GM18868 (cell line): ENCODE measurements around the gene TGFBR3.

Experiments
- ATAC-seq: cut with Tn5 transposase; IDR thresholded peaks from one replicate; pipeline ENCODE4 v1.9.1; 2021; ENCODE audit warnings: mild to moderate bottlenecking, moderate library complexity; ENCODE audit not compliant: unreplicated experiment

Gene TGFBR3

GRCh38 chr1:91718368-91718767 is 167.6 kb downstream of the TGFBR3 start:
- ATAC-seq, result no peak

DNA sequence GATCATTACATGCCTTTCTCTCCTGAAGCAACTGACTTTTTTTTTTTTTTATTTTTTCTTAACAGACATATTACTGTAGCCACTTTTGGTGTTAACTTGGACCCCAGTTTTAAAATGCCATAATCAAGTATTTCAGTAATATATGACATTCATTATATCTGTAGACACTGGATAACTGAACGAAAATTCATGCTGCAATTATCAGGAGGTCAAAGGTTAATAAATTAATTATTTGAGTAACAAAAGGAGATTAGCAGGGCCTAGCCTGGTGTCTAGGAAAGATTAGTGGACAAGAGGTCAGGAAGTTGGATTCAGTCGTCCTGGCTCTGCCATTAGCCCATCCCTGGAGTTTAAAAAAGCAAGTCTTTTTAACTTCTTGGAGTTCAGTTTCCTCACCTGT is 168.1 kb downstream of the TGFBR3 start:
- ATAC-seq, result no peak

DNA sequence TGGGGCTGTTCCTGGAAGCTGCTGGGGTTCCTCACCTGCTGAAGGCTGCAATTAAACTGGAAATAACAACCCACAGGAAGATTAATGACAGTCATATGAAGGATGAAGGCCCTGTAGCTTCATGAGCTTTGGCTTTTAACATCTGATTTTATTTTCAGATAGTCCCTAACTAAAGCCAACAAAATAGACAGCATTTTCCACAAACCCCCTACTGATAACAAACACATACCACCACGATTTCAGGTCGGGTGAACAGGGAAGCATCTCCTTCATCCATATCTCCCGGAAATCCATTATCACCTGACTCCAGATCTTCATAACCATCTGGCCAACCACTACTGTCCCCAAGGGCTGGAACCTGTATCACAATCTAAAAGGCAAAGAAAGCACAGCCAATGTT is 169.6 kb downstream of the TGFBR3 start:
- no peak for ATAC-seq

GRCh38 chr1:91715416-91716000 is 170.4 kb downstream of the TGFBR3 start:
- no peak for ATAC-seq

GRCh38 chr1:91714867-91715381 is 171.0 kb downstream of the TGFBR3 start:
- ATAC-seq, result no peak

DNA sequence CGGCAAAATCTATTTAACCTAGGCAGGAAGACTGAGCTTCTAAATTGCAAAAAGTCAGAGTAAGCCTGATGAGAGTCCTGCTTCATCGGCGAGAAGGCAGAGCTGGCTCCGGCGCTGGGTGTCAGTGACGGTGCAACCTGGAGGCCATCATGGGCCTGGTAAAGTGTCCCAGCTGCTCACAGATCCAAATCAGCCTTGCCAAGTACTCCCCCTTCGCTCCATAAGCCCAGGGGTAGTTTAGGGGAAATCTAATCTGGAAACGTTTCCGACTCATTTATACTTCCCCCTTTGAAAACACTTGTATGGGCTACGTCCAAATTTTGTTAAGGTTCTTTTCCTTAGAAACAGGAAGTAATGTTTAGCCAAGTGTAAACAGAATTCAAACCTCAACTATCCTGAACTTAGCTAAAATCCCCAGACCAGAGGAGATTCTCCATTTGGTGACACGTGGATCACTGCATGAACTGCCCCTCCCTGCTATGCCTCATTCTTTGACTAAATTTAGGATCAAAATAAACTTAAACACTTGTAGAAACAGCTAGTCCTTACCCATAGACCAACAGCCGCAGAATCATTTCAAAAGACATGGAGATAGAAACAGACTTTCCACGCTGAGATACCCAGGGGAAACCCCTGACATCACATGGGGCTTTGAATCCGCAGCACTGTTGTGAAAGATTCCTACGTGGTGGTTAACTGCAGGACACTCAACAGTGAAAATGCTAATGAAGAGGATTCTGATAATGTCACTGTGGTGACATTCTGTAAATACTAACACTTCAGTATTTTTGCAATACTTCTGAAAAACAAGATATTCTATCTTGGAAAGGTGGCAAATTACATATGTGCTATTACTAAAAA is 172.7 kb downstream of the TGFBR3 start:
- ATAC-seq, result peak; percentile 80

GRCh38 chr1:91712393-91712792 is 173.6 kb downstream of the TGFBR3 start:
- ATAC-seq, result no peak

- ATAC-seq, result no peak
Observed at GRCh38 chr1:91711504-91712247, 174.3 kb downstream of the TGFBR3 start.

GRCh38 chr1:91710261-91710660 is 175.7 kb downstream of the TGFBR3 start:
- ATAC-seq, result no peak

DNA sequence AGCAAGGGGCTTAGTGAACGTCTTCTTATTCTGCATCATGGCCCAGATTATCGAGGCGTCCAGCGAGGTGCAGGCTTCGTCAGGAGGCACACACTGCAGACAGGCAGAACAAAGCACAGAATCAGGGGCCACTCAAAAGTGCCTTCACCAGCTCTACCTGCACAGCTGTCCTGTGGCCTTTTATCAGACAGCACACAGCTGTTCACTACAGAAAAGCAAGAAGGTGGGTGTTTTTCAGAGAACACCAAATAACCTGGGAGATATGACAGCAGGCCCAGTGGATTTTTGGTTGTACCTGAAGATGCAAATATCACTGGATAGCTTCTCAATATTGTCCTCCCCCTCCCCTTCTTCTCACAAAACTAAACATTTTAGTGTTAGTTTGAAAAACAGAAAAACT is 177.3 kb downstream of the TGFBR3 start:
- ATAC-seq, result no peak

GRCh38 chr1:91707890-91708218 is 178.1 kb downstream of the TGFBR3 start:
- ATAC-seq, result no peak

DNA sequence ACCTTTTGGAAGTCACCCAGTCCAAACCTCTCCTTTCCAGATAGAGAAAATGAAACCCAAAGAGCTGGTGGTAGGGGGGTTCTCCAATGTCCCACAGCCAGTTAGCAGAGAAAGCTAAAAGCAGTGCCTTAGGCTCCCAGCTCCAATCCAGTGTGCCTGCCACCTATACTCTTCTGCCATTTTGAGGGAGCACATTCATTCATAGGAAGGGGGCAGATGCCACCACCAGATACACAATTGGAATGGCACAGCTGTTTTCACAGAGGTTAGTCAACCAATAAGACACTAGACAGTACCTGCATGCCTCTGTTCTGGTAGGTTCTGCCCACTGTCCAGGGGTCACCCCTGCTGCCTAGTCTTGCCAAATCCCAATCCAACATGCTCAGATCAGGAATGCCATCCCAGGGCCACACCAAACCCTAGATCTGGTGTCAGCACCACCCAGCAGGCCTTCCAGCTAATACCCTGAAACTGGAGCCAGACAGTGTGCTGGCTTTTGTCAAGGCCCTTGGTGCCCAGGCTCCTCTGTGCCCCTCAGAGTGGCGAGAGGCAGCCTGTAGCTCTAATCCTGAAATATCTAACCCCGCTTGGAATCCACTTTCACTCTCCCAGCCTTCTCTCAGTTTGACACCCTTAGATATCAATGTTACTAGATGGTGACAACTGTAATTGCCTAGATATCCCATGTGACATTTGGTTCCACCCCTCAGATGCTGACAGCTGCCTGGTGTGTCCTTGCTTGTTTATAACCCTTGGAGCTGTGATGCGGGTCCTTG is 178.6 kb downstream of the TGFBR3 start:
- ATAC-seq, result no peak

GRCh38 chr1:91706140-91706957 is 179.6 kb downstream of the TGFBR3 start:
- ATAC-seq, result no peak

DNA sequence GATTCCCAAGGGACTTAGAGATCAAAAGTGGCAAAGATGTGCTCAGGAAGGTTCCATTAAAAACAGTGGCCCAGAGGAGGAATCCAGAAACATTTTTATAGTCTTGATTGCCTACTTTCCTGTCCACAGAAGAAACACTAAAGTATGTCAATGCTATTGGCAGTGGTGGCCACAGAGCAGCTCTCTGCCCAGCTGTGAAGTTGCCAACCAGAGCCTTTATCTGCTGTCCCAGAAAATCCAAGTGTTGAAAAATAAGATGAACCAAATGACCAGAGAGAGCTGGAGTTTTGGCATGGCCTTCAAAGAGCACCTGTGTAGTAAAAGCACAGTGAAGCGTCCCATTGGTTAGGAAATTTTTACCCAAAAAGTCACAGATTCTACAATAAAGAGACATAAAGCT is 181.2 kb downstream of the TGFBR3 start:
- ATAC-seq, result no peak

- no peak for ATAC-seq
Observed at GRCh38 chr1:91703095-91703494, 182.9 kb downstream of the TGFBR3 start.

DNA sequence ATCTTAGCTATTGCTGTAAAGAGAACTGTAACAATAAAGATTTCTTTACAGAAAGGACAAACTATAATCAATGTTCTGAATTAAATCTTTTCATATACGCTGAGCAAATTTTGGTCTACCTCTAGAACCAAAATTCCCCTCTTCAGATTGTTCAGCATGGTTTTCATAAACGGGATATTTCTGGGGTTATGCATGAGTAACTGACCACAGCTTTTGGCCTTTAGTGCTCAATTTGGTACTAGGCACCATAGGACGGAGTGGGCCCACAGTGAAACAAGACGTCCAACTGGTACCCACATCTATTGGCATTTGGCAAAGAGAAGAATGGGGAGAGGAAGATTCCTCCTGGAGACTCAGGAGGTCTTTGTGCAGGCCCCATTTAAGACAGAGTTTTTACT is 184.5 kb downstream of the TGFBR3 start:
- ATAC-seq, result no peak

DNA sequence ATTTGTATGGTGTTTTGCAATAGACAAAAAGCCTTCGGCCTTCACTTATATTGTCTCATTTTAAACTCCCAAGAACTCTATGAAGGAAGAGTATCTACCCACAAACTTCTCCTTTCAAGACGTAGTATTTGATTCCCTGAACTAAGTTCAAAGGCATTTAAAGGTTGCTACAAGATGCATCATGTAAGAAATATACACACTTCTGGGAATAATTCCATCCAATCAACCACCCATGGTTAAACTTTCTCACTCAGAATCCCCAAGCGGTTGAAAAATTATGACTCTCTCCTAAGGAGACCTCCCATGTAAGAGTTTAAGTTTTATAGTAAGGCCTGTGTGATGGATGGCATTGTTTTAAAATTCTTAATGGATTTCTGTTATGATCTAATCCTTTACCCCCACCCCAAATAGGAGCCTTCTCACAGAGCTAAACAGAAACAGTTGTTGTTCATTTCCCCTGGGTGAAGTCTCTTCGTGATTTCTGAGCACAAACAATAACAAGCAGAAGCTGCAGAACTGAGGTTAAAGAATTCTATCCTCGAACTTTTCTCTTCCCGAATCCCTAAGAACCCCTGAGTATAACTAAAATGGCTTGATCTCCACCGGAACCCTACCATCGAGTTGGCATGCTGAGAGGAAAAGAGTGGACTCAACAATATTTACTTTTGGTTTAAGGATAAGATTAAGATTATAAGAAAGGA is 185.0 kb downstream of the TGFBR3 start:
- no peak for ATAC-seq

DNA sequence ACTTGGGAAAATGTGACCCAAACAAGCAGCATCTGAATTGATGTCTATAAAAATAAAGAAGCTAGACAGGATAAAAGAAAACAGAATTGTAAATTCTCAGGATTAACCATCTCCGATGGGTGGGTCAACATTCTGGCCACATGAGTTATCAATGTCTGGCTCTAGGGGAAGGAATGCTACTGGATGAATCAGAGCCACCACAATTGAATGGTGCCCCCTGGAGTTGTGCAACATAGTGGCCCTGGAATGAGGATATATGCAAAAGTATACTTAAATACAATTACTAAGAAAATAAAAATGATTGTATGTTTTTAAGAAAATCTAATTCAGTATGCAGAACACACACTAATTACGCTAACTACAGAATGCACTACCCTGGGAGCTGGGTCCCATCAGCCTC is 185.6 kb downstream of the TGFBR3 start:
- ATAC-seq, result no peak

DNA sequence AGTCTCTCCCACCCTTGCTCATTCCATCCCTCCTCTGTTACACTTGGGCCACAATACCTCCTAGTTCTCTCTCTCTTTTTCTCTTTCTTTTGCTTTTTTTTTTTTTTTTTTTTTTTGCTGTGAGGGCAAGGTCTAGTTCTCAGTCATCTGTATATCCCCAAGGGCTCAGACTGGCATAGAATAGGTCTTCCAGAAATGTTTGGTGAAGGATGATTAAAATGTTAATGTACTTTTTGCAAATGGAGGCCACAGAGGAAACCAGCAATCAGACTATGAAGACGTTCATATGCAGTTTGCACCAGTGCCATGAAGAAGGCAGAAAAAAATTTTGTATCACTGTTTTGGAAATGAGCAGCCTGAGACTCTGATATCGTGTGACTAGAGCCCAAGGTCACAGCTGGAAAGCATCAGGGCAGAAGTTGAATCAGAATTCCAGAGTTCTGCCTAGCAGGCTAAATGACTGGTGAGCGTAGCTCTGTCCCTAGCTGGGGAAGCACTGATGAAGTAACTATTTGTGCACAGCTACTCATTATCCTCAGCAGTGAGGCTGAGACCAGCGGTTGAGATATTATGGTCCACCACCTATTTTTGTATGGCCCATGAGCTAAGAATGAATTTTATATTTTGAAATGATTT is 186.5 kb downstream of the TGFBR3 start:
- no peak for ATAC-seq
